ENCODE measurements around the gene CNOT1.

Gene CNOT1

GRCh38 chr16:58518083-58518979 lies 111.3 kb downstream of the CNOT1 start:
- no peak for DNase-seq (ENCODE audit: low read depth, low spot score)

GRCh38 chr16:58516768-58517107 lies 112.9 kb downstream of the CNOT1 start:
- no peak for DNase-seq (ENCODE audit: low read depth, low spot score)

- no peak for DNase-seq (ENCODE audit: low read depth, low spot score)
Measured at GRCh38 chr16:58515871-58516767, 113.5 kb downstream of the CNOT1 start.

- DNase-seq (ENCODE audit: low read depth, low spot score) = peak; percentile 48
Measured at GRCh38 chr16:58515125-58515870, 114.3 kb downstream of the CNOT1 start, which contains the start of gene SETD6. Gene SETD6, plus strand, starts transcription at chr16:58515517. Its CDS starts 21 bp downstream, at chr16:58515538.

- no peak for DNase-seq (ENCODE audit: low read depth, low spot score)
Measured at GRCh38 chr16:58513874-58514273, 115.8 kb downstream of the CNOT1 start.

GRCh38 chr16:58511933-58512815 lies 117.5 kb downstream of the CNOT1 start:
- DNase-seq (ENCODE audit: low read depth, low spot score) = no peak

- DNase-seq (ENCODE audit: low read depth, low spot score) = no peak
Measured at GRCh38 chr16:58510776-58511628, 118.6 kb downstream of the CNOT1 start.

- no peak for DNase-seq (ENCODE audit: low read depth, low spot score)
Measured at GRCh38 chr16:58510097-58510775, 119.4 kb downstream of the CNOT1 start.

GRCh38 chr16:58509256-58510096 lies 120.2 kb downstream of the CNOT1 start:
- no peak for DNase-seq (ENCODE audit: low read depth, low spot score)

- DNase-seq (ENCODE audit: low read depth, low spot score) = no peak
Measured at GRCh38 chr16:58508671-58509251, 120.9 kb downstream of the CNOT1 start.

GRCh38 chr16:58507963-58508670 lies 121.5 kb downstream of the CNOT1 start:
- no peak for DNase-seq (ENCODE audit: low read depth, low spot score)

GRCh38 chr16:58507195-58507962 lies 122.2 kb downstream of the CNOT1 start:
- DNase-seq (ENCODE audit: low read depth, low spot score) = no peak

GRCh38 chr16:58506241-58507194 lies 123.1 kb downstream of the CNOT1 start:
- DNase-seq (ENCODE audit: low read depth, low spot score) = no peak

- DNase-seq (ENCODE audit: low read depth, low spot score) = no peak
Measured at GRCh38 chr16:58503863-58504688, 125.5 kb downstream of the CNOT1 start.
